D721Med (cell line): ENCODE results near the gene FAM20C.

ENCODE experiments used
- DNase-seq: peaks from one replicate; pipeline ENCODE4 v3.0.0; 2011; ENCODE audit warnings: low spot score; ENCODE audit not compliant: insufficient read length
- FAIRE-seq: peaks from 2 replicates; lab custom pipeline; 2011; peaks lifted over from hg19 to GRCh38; lab: Jason Lieb, UNC
- TF ChIP-seq, protein P1 (sequence below): IDR thresholded peaks from 2 replicates; pipeline ENCODE4 v1.5.1; 2012; ENCODE audit warnings: mild to moderate bottlenecking, control low read depth; ENCODE audit not compliant: insufficient read depth; ENCODE audit errors: missing control alignments

FAM20C gene

GRCh38 chr7:184294-185264 is 7.8 kb upstream of the FAM20C start:
- TF ChIP-seq, protein P1, sequence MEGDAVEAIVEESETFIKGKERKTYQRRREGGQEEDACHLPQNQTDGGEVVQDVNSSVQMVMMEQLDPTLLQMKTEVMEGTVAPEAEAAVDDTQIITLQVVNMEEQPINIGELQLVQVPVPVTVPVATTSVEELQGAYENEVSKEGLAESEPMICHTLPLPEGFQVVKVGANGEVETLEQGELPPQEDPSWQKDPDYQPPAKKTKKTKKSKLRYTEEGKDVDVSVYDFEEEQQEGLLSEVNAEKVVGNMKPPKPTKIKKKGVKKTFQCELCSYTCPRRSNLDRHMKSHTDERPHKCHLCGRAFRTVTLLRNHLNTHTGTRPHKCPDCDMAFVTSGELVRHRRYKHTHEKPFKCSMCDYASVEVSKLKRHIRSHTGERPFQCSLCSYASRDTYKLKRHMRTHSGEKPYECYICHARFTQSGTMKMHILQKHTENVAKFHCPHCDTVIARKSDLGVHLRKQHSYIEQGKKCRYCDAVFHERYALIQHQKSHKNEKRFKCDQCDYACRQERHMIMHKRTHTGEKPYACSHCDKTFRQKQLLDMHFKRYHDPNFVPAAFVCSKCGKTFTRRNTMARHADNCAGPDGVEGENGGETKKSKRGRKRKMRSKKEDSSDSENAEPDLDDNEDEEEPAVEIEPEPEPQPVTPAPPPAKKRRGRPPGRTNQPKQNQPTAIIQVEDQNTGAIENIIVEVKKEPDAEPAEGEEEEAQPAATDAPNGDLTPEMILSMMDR = no peak
- FAIRE-seq (no peak), DNase-seq (no peak)

DNA sequence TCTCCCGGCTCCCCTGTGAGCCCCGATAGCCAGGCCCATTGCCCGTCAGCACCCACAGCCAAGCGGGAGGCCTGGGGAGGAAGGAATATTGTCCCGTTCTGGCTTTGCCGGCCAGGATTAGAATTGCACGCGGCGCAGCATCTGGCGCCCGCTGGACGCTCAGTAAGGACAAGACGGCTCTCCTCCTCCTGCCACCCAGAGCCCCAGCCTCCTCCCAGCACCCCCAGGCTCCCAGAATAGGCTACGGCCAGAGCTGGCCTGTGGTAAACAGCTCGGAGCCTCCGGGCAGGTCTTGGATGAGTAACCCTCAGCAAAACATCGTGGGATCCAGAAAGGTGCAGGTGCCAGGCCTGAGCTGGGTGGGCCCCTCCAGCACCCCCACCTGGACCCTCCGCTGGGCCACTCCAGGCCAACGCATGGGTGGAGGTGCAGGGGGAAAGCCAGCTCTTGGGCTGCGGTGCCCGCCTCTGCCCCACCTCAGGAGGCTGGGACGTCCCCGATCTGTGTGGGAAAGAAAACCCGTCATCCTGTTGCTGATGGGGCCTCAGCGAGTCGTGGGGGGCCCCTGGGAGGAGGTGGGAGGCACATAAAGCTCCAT is 5.8 kb upstream of the FAM20C start:
- TF ChIP-seq, protein P1 = no peak
- FAIRE-seq = no peak
- DNase-seq = no peak

GRCh38 chr7:187227-187927 is 5.0 kb upstream of the FAM20C start:
- DNase-seq (no peak), FAIRE-seq (no peak)
- TF ChIP-seq, protein P1 = no peak

- FAIRE-seq = no peak
- TF ChIP-seq, protein P1 = no peak
Observed at GRCh38 chr7:188174-188573, 4.2 kb upstream of the FAM20C start.

GRCh38 chr7:188727-189500 is 3.5 kb upstream of the FAM20C start:
- DNase-seq (no peak), FAIRE-seq (no peak)
- TF ChIP-seq, protein P1 = no peak

More at GRCh38 chr7:188174-188573, 4.2 kb upstream of the FAM20C start:
- no peak for DNase-seq

GRCh38 chr7:189719-190118 is 2.7 kb upstream of the FAM20C start:
- TF ChIP-seq, protein P1 = no peak
- no peak for DNase-seq
- FAIRE-seq = no peak
